Pancreas (tissue), 10 donors: ENCODE measurements around the gene R3HCC1L. TPM values are rescaled to one million over a fixed set of nuclear protein-coding genes. Genes with fewer than 3 reads are reported as not detected.

Source experiments
- ATAC-seq, 4 donors: fragments of 200-7000 bp; cut with Tn5 transposase; one replicate each; pipeline versions ENCODE4 v1.8.0 to v1.9.1; 2020; ENCODE audit warnings: mild to moderate bottlenecking in 4 of 4, moderate library complexity in 4 of 4
- DNase-seq, 6 donors: peaks; one replicate each; pipeline ENCODE4 v3.0.0-alpha.2; 2020
- FAIRE-seq: peaks from 2 replicates; lab custom pipeline; 2012; peaks lifted over from hg19 to GRCh38; lab: Jason Lieb, UNC
- H3K27ac ChIP-seq, 4 donors: fragments of 200-600 bp; sonication (generic); 1 replicate in 3 of 4; 2 replicates in 1 of 4; pipeline versions ENCODE4 v1.5.0 to v1.8.0; 2020
- H3K27me3 ChIP-seq, 4 donors: fragments of 200-600 bp; one replicate each; pipeline ENCODE4 v1.8.0; 2021
- H3K36me3 ChIP-seq, 3 donors: fragments of 200-600 bp; sonication (generic) in 1 of 3; one replicate each; pipeline versions ENCODE4 v1.5.0 to v1.8.0; 2020 to 2021
- H3K4me1 ChIP-seq, 3 donors: fragments of 200-600 bp; one replicate each; pipeline ENCODE4 v1.8.0; 2021
- H3K4me3 ChIP-seq, 4 donors: fragments of 200-600 bp; sonication (generic) in 2 of 4; one replicate each; pipeline versions ENCODE4 v1.5.0 to v1.8.0; 2020 to 2021
- H3K9me3 ChIP-seq, 4 donors: fragments of 200-600 bp; one replicate each; pipeline ENCODE4 v1.8.0; 2021
- CTCF ChIP-seq, 4 donors: fragments of 200-600 bp; sonication (generic) in 3 of 4; IDR thresholded peaks; one replicate each; pipeline versions ENCODE4 v1.5.0 to v1.8.0; 2021; ENCODE audit warnings: antibody characterized with exemption in 4 of 4
- WGBS, 2 donors: extraction: QIAGEN DNeasy Blood & Tissue Kit; methylation state at CpG; one replicate each; pipeline ENCODE4 v1.1.7; 2013; 5-methylcytosine and 5-hydroxymethylcytosine counted together
- intact Hi-C, 3 donors: fragments of 100-400 bp; cut with DNase I; formaldehyde crosslinking; loops; one replicate each; pipeline versions ENCODE4 v1.11.1 to v1.14.2; 2022
- polyA plus RNA-seq, 2 donors: library from polyadenylated mRNA; stranded (reverse); fragments of 200-250 nt; gene quantifications; one replicate each; pipeline ENCODE4 v1.2.3, GENCODE V29; 2013
- total RNA-seq, 6 donors: library from RNA; stranded (reverse); fragmentation: NEBNext Ultra II Directional in 4 of 6; extraction: Animal tissue kit (Norgen Biotek cat#: 25700) in 4 of 6; gene quantifications; one replicate each; pipeline versions ENCODE4 v1.2.1 to v1.2.4, GENCODE V29; 2021 to 2023
- donor health status: healthy with polysubstance abuse.
- donor health status: DM: no; HTN: no; CAD: no; lungs with moderate emphysema.
- donor health status: DM: no; HTN: no; CAD: no.
- donor health status: control.
- donor health status: control.
- donor health status: Bipolar disorder and iron deficiency.
- donor health status: DM: yes; HTN: yes; CAD: no.
- donor health status: DM: no; HTN: no; CAD: no.
- donor health status: DM: no; HTN: no; CAD: no.
- donor health status: DM: yes; HTN: yes; CAD: no.

R3HCC1L gene
- total and polyA plus RNA-seq, 8 donors = 3.9 to 9.5 (median 4.9) TPM

GRCh38 chr10:98257961-98258360 lies 123.5 kb downstream of the R3HCC1L start:
- intact Hi-C loops = no loop called here
- Histone ChIP-seq H3K9me3 (no peaks in the 10 kb centered on the region), H3K4me3 (no peak overlapping the region), H3K4me1 (no peaks in the 10 kb centered on the region), H3K27ac (no peak overlapping the region), H3K27me3 (no peaks in the 10 kb centered on the region), H3K36me3 (no peaks in the 10 kb centered on the region)
- 90 to 97% methylated on average over 16 of the region's 16 CpGs for WGBS, 2 donors
- FAIRE-seq = no peak
- ATAC-seq = no peak
- DNase-seq = no peak
- TF ChIP-seq CTCF (IDR thresholded peaks at IDR 0.05) = no peak

- H3K9me3 ChIP-seq = no peaks in the 10 kb centered on the region
- FAIRE-seq (no peak), DNase-seq (peak in 1 of 6 donors; percentile 61), ATAC-seq (no peak)
- no peaks in the 10 kb centered on the region for H3K36me3 ChIP-seq
- H3K27me3 ChIP-seq = no peaks in the 10 kb centered on the region
- H3K4me3 ChIP-seq = no peak overlapping the region
- no peaks in the 10 kb centered on the region for H3K4me1 ChIP-seq
- intact Hi-C loops = no loop called here
- 77 to 82% methylated on average over 13 of the region's 13 CpGs for WGBS, 2 donors
- no peak overlapping the region for H3K27ac ChIP-seq
- no peak for TF ChIP-seq CTCF (IDR thresholded peaks at IDR 0.05)
Measured at GRCh38 chr10:98258683-98259454, 124.4 kb downstream of the R3HCC1L start.

GRCh38 chr10:98259606-98260315 lies 125.3 kb downstream of the R3HCC1L start:
- no peak for FAIRE-seq
- no peak for TF ChIP-seq CTCF (IDR thresholded peaks at IDR 0.05)
- intact Hi-C loops = loop anchor here in 1 of 3 donors (5.0 kb wide), 1 partner anchor 53 kb away; no protein-coding TSS in a partner anchor
- ATAC-seq = no peak
- DNase-seq = no peak
- WGBS, 2 donors = 56 to 62% methylated on average over 14 of the region's 14 CpGs
- H3K4me3 ChIP-seq = no peak overlapping the region
- H3K27ac ChIP-seq = no peak overlapping the region
- no peaks in the 10 kb centered on the region for H3K9me3 ChIP-seq
- no peaks in the 10 kb centered on the region for H3K27me3 ChIP-seq
- no peaks in the 10 kb centered on the region for H3K4me1 ChIP-seq
- H3K36me3 ChIP-seq = no peaks in the 10 kb centered on the region

- intact Hi-C loops = loop anchor here in 1 of 3 donors (5.0 kb wide), 1 partner anchor 52 kb away; no protein-coding TSS in a partner anchor
- Histone ChIP-seq H3K4me3 (no peak overlapping the region), H3K36me3 (no peaks in the 10 kb centered on the region), H3K27me3 (no peaks in the 10 kb centered on the region), H3K9me3 (no peaks in the 10 kb centered on the region), H3K4me1 (no peaks in the 10 kb centered on the region), H3K27ac (peak overlapping the region in 1 of 4 donors; percentile 5)
- no peak for DNase-seq
- TF ChIP-seq CTCF (IDR thresholded peaks at IDR 0.05) = no peak
- peak in 2 of 4 donors; percentile 6 to 15 for ATAC-seq
- 13 to 15% methylated on average over 9 of the region's 9 CpGs for WGBS, 2 donors
- FAIRE-seq = no peak
Measured at GRCh38 chr10:98260350-98260749, 125.9 kb downstream of the R3HCC1L start.
